T-cell (primary cell): ENCODE measurements around the gene KIF5A. TPM values are rescaled to one million over a fixed set of nuclear protein-coding genes. Genes with fewer than 3 reads are reported as not detected.

Experiments
- ATAC-seq, 4 experiments: fragments of 200-7000 bp in 3 of 4; fragments of 150-1000 bp in 1 of 4; cut with Tn5 transposase; replicated peaks in 1 of 4; 1 replicate in 3 of 4; 2 replicates in 1 of 4; pipeline ENCODE4 v1.10.0; 2021; ENCODE audit warnings: moderate library complexity in 3 of 4, mild to moderate bottlenecking in 2 of 4, moderate number of reproducible peaks in 1 of 4
- CTCF ChIA-PET, 2 donors: fragments of 300-600 bp; sonication (Branson Sonifier 250); formaldehyde crosslinking; loops; one replicate each; lab custom pipeline; 2022; ENCODE audit warnings: antibody characterized with exemption in 2 of 2; lab: Charles Lee
- POLR2A ChIA-PET, 2 donors: fragments of 300-600 bp; sonication (Branson Sonifier 250); formaldehyde crosslinking; loops; one replicate each; lab custom pipeline; 2022; ENCODE audit warnings: antibody characterized with exemption in 2 of 2; lab: Charles Lee
- DNase-seq, 35 experiments: peaks; one replicate each; pipeline versions ENCODE4 v3.0.0 to v3.0.0-alpha.2; 2013 to 2023
- H3K27ac ChIP-seq: one replicate; pipeline ENCODE4 v1.5.1; 2013; ENCODE audit warnings: low read length
- H3K27me3 ChIP-seq, 2 experiments: replicated peaks in 1 of 2; 1 replicate in 1 of 2; 2 replicates in 1 of 2; pipeline versions ENCODE4 v1.6.1 to v1.7.0; 2013; ENCODE audit warnings: low read length in 1 of 2, mixed read lengths in 1 of 2; ENCODE audit not compliant: control insufficient read depth in 2 of 2, insufficient read depth in 2 of 2; ENCODE audit errors: extremely low read depth in 1 of 2
- H3K36me3 ChIP-seq, 2 donors: 1 replicate in 1 of 2; 2 replicates in 1 of 2; pipeline versions ENCODE4 v1.6.1 to v1.7.0; 2013; ENCODE audit warnings: low read length in 1 of 2; ENCODE audit not compliant: control insufficient read depth in 2 of 2, insufficient read depth in 1 of 2; ENCODE audit errors: extremely low read depth in 1 of 2
- H3K4me1 ChIP-seq, 2 experiments: 1 replicate in 1 of 2; 2 replicates in 1 of 2; pipeline versions ENCODE4 v1.6.1 to v1.7.0; 2013; ENCODE audit warnings: low read length in 2 of 2, mixed read lengths in 1 of 2; ENCODE audit not compliant: insufficient read depth in 2 of 2, control insufficient read depth in 1 of 2; ENCODE audit errors: extremely low read depth in 1 of 2
- H3K4me3 ChIP-seq, 2 donors: 1 replicate in 1 of 2; 2 replicates in 1 of 2; pipeline versions ENCODE4 v1.5.1 to v1.7.0; 2013; ENCODE audit warnings: mild to moderate bottlenecking in 2 of 2, low read length in 1 of 2, moderate library complexity in 1 of 2; ENCODE audit not compliant: control insufficient read depth in 1 of 2; ENCODE audit errors: extremely low read depth in 1 of 2
- H3K9me3 ChIP-seq: 2 replicates; pipeline ENCODE4 v1.7.0; 2013
- H3K27ac Mint-ChIP-seq, 2 donors: one replicate each; pipeline ENCODE4 v1.8.0; 2020 to 2021; ENCODE audit warnings: mild to moderate bottlenecking in 2 of 2, mixed read lengths in 2 of 2
- H3K27me3 Mint-ChIP-seq, 2 donors: one replicate each; pipeline ENCODE4 v1.8.0; 2021 to 2022; ENCODE audit warnings: mixed read lengths in 2 of 2
- H3K36me3 Mint-ChIP-seq: one replicate; pipeline ENCODE4 v1.8.0; 2021; ENCODE audit warnings: mixed read lengths
- H3K4me1 Mint-ChIP-seq, 3 donors: one replicate each; pipeline ENCODE4 v1.8.0; 2020 to 2022; ENCODE audit warnings: mixed read lengths in 3 of 3, mild to moderate bottlenecking in 1 of 3
- H3K4me3 Mint-ChIP-seq, 3 donors: one replicate each; pipeline ENCODE4 v1.8.0; 2020 to 2022; ENCODE audit warnings: mild to moderate bottlenecking in 3 of 3, mixed read lengths in 3 of 3, moderate library complexity in 3 of 3
- H3K9me3 Mint-ChIP-seq, 3 donors: one replicate each; pipeline ENCODE4 v1.8.0; 2020 to 2022; ENCODE audit warnings: mixed read lengths in 3 of 3
- WGBS: methylation state at CpG from one replicate; pipeline ENCODE4 v1.1.5; 2013; ENCODE audit warnings: missing lambda C conversion rate; ENCODE audit not compliant: insufficient coverage; 5-methylcytosine and 5-hydroxymethylcytosine counted together
- total RNA-seq, 35 experiments: library from RNA in 6 of 35; stranded (reverse) in 6 of 35; fragments of 120-200 nt in 1 of 35; gene quantifications; one replicate each; pipeline versions ENCODE4 v1.2.1 to v1.2.4 and lab custom pipeline; 2013 to 2026

The KIF5A gene
- total RNA-seq, 5 donors from 2014 or later (not counting 1 experiment from before 2014, with no cell fraction given), result 0.83 to 1.8 (median 0.92) TPM

- Mint-ChIP-seq H3K36me3 (no peaks in the 10 kb centered on the region), H3K4me3 (no peak overlapping the region), H3K27ac (no peak overlapping the region), H3K9me3 (no peaks in the 10 kb centered on the region), H3K4me1 (peaks cover 35 to 43% (median 36%) of the 10 kb centered on the region in 3 donors), H3K27me3 (peaks cover 85 to 93% of the 10 kb centered on the region in 2 donors)
- H3K4me1 ChIP-seq, result peaks cover 7 to 41% of the 10 kb centered on the region in 2 experiments
- 66% methylated on average over 3 of the region's 5 CpGs for WGBS
- ChIA-PET CTCF (interaction anchor here in 1 of 2 donors (1.8 kb wide), 1 partner anchor 41 kb away, joined by 8 read pairs; no protein-coding TSS in a partner anchor), POLR2A (no interaction called here)
- DNase-seq, result no peak
- H3K27ac ChIP-seq, result no peak overlapping the region
- H3K36me3 ChIP-seq, result no peaks in the 10 kb centered on the region
- ATAC-seq, result no peak
- no peak overlapping the region for H3K4me3 ChIP-seq
- H3K27me3 ChIP-seq, result peaks cover 17 to 99% of the 10 kb centered on the region in 2 experiments
- H3K9me3 ChIP-seq, result no peaks in the 10 kb centered on the region
Observed at GRCh38 chr12:57623811-57624390, 74.1 kb downstream of the KIF5A start.

GRCh38 chr12:57624441-57625220 is 74.8 kb downstream of the KIF5A start:
- POLR2A ChIA-PET, result no interaction called here
- no peak overlapping the region for H3K27ac ChIP-seq
- DNase-seq, result no peak
- Mint-ChIP-seq H3K27ac (no peak overlapping the region), H3K4me1 (peaks cover 30 to 39% (median 30%) of the 10 kb centered on the region in 3 donors), H3K36me3 (no peaks in the 10 kb centered on the region), H3K4me3 (no peak overlapping the region), H3K27me3 (peaks cover 82 to 93% of the 10 kb centered on the region in 2 donors), H3K9me3 (no peaks in the 10 kb centered on the region)
- no peaks in the 10 kb centered on the region for H3K36me3 ChIP-seq
- no peak for ATAC-seq
- CTCF ChIA-PET, result interaction anchor here in 1 of 2 donors (1.6 kb wide), 1 partner anchor 40 kb away, joined by 5 read pairs; no protein-coding TSS in a partner anchor
- peaks cover 15 to 94% of the 10 kb centered on the region in 2 experiments for H3K27me3 ChIP-seq
- H3K9me3 ChIP-seq, result no peaks in the 10 kb centered on the region
- no peak overlapping the region for H3K4me3 ChIP-seq
- WGBS, result 83% methylated on average over 5 of the region's 8 CpGs
- H3K4me1 ChIP-seq, result peaks cover 7 to 34% of the 10 kb centered on the region in 2 experiments

- no peak overlapping the region for H3K4me3 Mint-ChIP-seq
- peaks cover 5 to 26% of the 10 kb centered on the region in 2 experiments for H3K4me1 ChIP-seq
- no peaks in the 10 kb centered on the region for H3K9me3 ChIP-seq
- ChIA-PET CTCF (interaction anchor here in 1 of 2 donors (0.6 to 1.6 kb wide), 2 partner anchors 41 to 108 kb away, joined by 3 to 5 read pairs; no protein-coding TSS in a partner anchor), POLR2A (no interaction called here)
- no peak overlapping the region for H3K4me3 ChIP-seq
- DNase-seq, result no peak
- H3K27me3 Mint-ChIP-seq, result peaks cover 84 to 93% of the 10 kb centered on the region in 2 donors
- no peak overlapping the region for H3K27ac ChIP-seq
- H3K4me1 Mint-ChIP-seq, result peaks cover 27 to 32% (median 28%) of the 10 kb centered on the region in 3 donors
- H3K9me3 Mint-ChIP-seq, result no peaks in the 10 kb centered on the region
- no peaks in the 10 kb centered on the region for H3K36me3 Mint-ChIP-seq
- no peak overlapping the region for H3K27ac Mint-ChIP-seq
- no peaks in the 10 kb centered on the region for H3K36me3 ChIP-seq
- no peak for ATAC-seq
- peaks cover 15 to 94% of the 10 kb centered on the region in 2 experiments for H3K27me3 ChIP-seq
- 82% methylated on average over 4 of the region's 12 CpGs for WGBS
Observed at GRCh38 chr12:57625261-57626032, 75.6 kb downstream of the KIF5A start.

GRCh38 chr12:57626111-57626920 is 76.5 kb downstream of the KIF5A start:
- Mint-ChIP-seq H3K27ac (no peak overlapping the region), H3K27me3 (peaks cover 81 to 93% of the 10 kb centered on the region in 2 donors), H3K36me3 (no peaks in the 10 kb centered on the region), H3K9me3 (no peaks in the 10 kb centered on the region), H3K4me1 (peaks cover 18 to 23% (median 19%) of the 10 kb centered on the region in 3 donors), H3K4me3 (peak overlapping the region in 1 of 3 donors; percentile 56)
- no peaks in the 10 kb centered on the region for H3K9me3 ChIP-seq
- 34% methylated on average over 4 of the region's 13 CpGs for WGBS
- ChIA-PET POLR2A (no interaction called here), CTCF (interaction anchor here (0.6 to 1.6 kb wide), 2 partner anchors 34 to 41 kb away, joined by 3 to 5 read pairs; no protein-coding TSS in a partner anchor)
- no peaks in the 10 kb centered on the region for H3K36me3 ChIP-seq
- no peak overlapping the region for H3K27ac ChIP-seq
- peaks cover 15 to 94% of the 10 kb centered on the region in 2 experiments for H3K27me3 ChIP-seq
- peaks cover 3 to 18% of the 10 kb centered on the region in 2 experiments for H3K4me1 ChIP-seq
- DNase-seq (no peak), ATAC-seq (no peak)
- no peak overlapping the region for H3K4me3 ChIP-seq

- H3K4me3 ChIP-seq, result peak overlapping the region in 1 of 2 donors; percentile 33
- Mint-ChIP-seq H3K36me3 (no peaks in the 10 kb centered on the region), H3K9me3 (no peaks in the 10 kb centered on the region), H3K4me3 (peak overlapping the region in 1 of 3 donors; percentile 56), H3K4me1 (peaks cover 11 to 19% (median 13%) of the 10 kb centered on the region in 3 donors), H3K27ac (no peak overlapping the region), H3K27me3 (peaks cover 76 to 91% of the 10 kb centered on the region in 2 donors)
- ChIA-PET CTCF (interaction anchor here in 1 of 2 donors (0.8 to 1.2 kb wide), 3 partner anchors 43 to 168 kb away, joined by 3 to 4 read pairs (median 4); no protein-coding TSS in a partner anchor), POLR2A (no interaction called here)
- peaks cover 0 to 16% of the 10 kb centered on the region in 2 experiments for H3K4me1 ChIP-seq
- H3K9me3 ChIP-seq, result no peaks in the 10 kb centered on the region
- peak in 1 of 4 experiments; percentile 4 for ATAC-seq
- DNase-seq, result no peak
- no peak overlapping the region for H3K27ac ChIP-seq
- WGBS, result 33% methylated on average over 1 of the region's 9 CpGs
- no peaks in the 10 kb centered on the region for H3K36me3 ChIP-seq
- peaks cover 15 to 94% of the 10 kb centered on the region in 2 experiments for H3K27me3 ChIP-seq
Observed at GRCh38 chr12:57626921-57627445, 77.1 kb downstream of the KIF5A start.
